KOPT-K1 (cell line): ENCODE measurements around the gene MAMSTR.

ENCODE experiments used
- H3K27ac ChIP-seq: fragments of 200-600 bp; sonication (generic); 2 replicates; pipeline ENCODE4 v1.5.1; 2016; ENCODE audit warnings: antibody characterized with exemption, mild to moderate bottlenecking, low read depth, low read length; ENCODE audit not compliant: poor library complexity, severe bottlenecking
- H3K36me3 ChIP-seq: fragments of 200-600 bp; sonication (generic); 2 replicates; pipeline ENCODE4 v1.5.1; 2017; ENCODE audit warnings: antibody characterized with exemption, mild to moderate bottlenecking, low read length, moderate library complexity; ENCODE audit not compliant: insufficient read depth
- H3K9me3 ChIP-seq: fragments of 200-600 bp; sonication (generic); 2 replicates; pipeline ENCODE4 v1.5.1; 2017; ENCODE audit warnings: antibody characterized with exemption, low read length, mild to moderate bottlenecking; ENCODE audit not compliant: insufficient read depth, poor library complexity, severe bottlenecking

The MAMSTR gene

DNA sequence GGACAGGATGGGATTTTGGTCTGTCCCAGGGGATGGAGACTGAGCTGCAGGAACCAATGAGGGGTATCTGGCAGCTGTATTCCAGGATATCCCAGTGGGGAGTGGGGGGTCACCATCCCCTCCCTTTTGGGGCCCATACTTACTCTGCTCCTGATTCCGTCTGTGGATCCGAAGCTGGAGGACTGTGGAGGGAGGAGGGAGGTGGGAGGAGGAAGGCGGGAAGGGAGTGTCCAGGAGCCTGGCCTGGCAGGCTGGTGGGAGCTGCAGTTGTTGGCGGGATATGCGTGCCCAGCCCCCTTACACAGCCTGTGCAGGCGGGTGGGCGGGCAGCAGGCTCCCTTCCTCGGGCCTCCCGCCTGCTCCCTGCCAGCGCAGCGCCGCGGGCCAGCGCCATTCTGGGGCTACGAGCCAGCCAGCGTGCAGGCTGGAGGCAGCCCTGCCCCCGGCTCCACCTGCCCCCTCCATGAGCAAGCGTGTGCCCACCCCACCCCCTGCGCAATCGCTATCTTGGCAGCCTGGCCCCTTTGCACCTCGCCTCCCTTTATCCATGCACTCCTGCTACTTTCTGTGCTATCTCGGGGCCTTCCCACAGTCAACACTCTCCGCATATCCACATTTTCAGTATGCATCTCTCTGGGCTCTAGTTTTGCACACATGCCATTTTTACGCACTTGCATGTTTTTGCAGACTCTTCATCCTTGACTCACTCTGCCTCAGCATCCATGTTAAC lies 2.8 kb downstream of the MAMSTR start:
- Histone ChIP-seq H3K9me3 (no peaks in the 10 kb centered on the region), H3K27ac (no peak overlapping the region), H3K36me3 (no peaks in the 10 kb centered on the region)

- Histone ChIP-seq H3K27ac (peak overlapping the region; percentile 84), H3K36me3 (no peaks in the 10 kb centered on the region), H3K9me3 (peaks cover 4% of the 10 kb centered on the region)
These were observed 3.8 kb downstream of the MAMSTR start for GRCh38 chr19:48715681-48716171.

DNA sequence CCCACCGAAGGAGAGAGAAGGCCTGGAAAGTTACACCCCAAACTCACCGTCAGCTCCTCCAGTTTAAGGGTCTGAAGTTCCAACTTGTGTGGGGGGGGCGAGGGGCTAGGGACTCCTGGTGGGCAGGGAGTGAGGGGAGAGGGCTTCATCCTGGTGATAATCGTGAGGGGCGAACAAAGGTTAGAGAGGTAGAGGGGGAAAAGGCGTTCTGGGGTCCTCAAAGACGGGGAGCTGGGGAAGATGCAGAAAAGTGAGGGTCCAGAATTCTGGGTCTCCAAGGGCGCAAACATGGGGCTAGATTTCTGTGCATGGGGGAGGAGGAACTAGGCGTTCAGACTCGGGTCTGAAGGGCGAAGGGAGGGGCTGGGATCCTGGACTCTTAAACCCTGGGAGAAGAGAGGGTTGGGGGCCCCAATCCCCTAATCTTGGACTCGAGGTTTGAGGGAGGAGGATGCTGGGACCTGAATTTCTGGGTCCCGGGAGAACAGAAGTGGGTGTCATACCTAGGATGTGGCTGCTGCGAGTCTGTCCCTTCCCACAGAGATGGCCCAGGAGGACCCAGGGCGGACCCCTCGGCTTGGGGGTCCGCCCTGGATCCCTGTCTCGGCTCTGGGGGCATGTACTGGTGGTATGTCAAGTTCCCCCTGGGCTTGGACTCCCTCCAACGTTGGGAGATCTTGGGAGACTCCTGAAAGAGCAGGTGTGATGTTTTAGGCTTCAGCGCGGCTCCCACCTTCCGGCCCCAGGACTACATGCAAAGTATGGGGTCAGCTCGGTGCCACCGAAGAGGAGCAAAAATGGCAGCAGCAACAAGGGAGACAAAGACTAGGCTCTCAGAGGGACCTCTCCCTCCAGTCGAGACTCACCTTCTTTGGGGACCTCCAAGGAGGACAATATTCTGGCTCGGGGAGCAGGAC lies 4.5 kb downstream of the MAMSTR start:
- Histone ChIP-seq H3K9me3 (peaks cover 4% of the 10 kb centered on the region), H3K36me3 (no peaks in the 10 kb centered on the region), H3K27ac (peak overlapping the region; percentile 84)

DNA sequence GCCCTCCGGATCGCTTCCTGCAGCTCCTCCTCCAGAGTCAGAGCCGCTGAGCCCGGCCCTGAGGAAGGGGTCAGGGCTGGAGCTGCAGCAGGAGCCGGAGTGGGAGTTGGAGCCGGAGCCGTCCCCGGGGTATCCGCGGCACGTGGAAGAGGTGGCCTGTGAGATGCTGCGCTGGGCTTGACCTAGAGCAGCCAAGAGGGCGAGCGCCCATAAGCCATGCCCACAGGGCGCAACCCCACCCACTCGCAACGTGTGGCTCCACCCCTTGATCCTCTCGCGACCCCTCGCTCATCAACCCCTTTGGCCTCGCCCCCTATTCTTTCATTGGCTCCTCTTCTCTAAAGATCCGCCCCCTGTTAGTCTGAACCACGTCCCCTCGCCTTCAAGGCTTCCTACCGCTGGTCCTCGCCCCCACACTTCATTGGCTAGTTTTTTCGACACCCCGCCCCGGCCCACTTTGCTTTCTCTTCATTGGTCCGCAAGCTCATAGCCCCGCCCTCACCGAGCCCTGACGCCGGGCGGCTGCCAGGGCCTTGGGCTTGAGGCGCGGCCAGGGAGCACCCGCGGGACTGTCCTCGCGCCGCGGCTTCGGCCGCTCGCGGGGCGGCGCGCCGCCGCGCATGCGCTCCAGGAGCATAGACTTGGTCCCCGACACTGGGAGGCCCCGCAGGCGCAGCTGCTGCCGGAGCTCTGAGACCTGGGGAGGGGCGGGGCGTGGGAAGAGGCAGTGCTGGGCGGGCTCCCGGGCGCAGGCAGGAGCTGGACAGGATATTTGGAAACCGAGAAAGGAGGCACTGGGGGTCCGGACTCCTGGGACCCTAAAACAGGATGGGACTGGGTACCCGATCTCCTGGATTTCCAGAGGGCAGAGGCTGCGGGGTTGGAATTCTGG lies 5.4 kb downstream of the MAMSTR start:
- H3K36me3 ChIP-seq = no peaks in the 10 kb centered on the region
- peaks cover 4% of the 10 kb centered on the region for H3K9me3 ChIP-seq
- H3K27ac ChIP-seq = peak overlapping the region; percentile 84

DNA sequence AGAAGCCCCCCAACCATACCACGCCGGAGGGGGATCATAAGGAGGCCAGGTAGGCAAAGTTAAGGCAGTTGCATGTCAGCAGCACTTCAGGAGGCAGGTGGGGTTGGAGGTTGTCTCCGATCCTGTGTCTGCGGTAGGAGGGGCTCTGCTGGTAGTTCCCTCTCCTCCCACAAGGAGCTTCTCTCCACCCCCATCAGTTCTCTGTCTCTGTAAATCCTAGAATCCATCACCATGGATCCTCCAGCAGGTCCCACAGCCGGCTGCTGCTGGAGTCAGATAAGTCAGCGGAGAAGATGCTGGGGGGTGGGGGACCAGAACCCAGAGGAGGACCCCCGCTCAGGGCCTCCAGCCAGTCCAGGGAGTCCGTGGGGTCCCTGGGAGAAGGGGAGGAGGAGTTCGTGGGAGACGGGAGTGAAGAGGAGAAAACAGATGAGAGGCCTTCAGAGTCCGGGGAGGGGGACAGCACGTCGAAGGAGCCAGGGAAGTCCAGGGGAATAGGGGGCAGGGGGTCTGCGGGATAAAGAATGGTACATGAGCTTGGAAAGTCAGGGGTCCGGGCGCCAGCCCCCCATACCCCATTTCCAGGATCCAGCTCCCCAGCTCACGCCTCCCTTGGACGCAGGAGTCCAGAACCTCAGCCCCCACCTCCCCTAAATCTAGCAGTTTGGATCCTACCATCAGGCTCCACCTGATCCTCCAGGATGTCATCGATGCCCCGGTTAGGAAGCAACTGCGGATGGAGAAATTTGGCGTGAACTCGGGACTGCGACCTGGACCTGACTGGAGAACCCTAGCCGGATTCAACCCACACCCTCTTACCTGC lies 6.3 kb downstream of the MAMSTR start:
- H3K9me3 ChIP-seq = peaks cover 4% of the 10 kb centered on the region
- H3K27ac ChIP-seq = peak overlapping the region; percentile 57
- H3K36me3 ChIP-seq = no peaks in the 10 kb centered on the region

- no peak overlapping the region for H3K27ac ChIP-seq
- H3K9me3 ChIP-seq = peaks cover 4% of the 10 kb centered on the region
- H3K36me3 ChIP-seq = no peaks in the 10 kb centered on the region
These were observed 8.3 kb downstream of the MAMSTR start for GRCh38 chr19:48711106-48711662.

DNA sequence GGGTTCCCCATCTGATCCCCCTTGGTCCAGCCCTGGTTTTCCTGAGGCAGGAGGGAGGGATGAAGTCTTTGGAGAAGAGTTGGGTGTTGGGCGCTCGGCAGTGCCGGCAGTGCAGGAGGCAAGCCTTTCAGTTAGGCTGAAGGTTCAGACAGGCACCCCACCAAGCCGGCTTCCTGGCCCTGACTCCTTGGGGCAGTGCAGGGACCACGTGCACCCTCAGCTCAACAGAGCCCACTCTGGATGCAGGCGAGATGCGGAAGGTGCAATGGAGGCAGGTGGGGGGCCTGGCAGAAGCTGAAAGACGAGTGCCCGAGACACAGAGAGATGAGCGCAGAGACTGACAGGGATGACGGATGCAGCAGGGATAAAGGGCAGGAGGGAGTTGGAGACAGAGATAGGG lies 11.1 kb downstream of the MAMSTR start:
- Histone ChIP-seq H3K36me3 (no peaks in the 10 kb centered on the region), H3K27ac (no peak overlapping the region), H3K9me3 (peaks cover 4% of the 10 kb centered on the region)

DNA sequence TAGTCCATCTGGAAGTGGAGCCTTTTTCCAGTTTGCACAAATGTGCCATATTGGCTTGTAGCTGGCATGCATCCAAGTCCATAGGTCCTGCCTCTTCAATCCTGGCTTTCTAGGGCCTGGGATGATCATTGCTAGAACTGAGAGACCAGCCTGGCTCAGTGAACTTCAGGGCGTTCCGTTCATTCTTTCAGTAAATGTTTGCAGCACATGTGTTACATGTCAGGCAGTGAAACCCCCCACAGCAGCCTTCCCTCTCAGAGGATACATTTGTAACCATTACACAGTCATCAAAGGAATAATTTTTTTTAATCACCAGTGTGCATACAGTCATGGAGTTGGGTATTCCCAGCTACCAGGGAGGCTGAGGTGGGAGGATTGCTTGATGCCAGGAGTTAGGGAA lies 14.1 kb downstream of the MAMSTR start:
- Histone ChIP-seq H3K27ac (no peak overlapping the region), H3K9me3 (no peaks in the 10 kb centered on the region)

GRCh38 chr19:48703316-48703715 lies 16.2 kb downstream of the MAMSTR start:
- H3K36me3 ChIP-seq = no peaks in the 10 kb centered on the region
- no peak overlapping the region for H3K27ac ChIP-seq
- no peaks in the 10 kb centered on the region for H3K9me3 ChIP-seq

More for the DNA sequence above, 14.1 kb downstream of the MAMSTR start:
- H3K36me3 ChIP-seq = no peaks in the 10 kb centered on the region

DNA sequence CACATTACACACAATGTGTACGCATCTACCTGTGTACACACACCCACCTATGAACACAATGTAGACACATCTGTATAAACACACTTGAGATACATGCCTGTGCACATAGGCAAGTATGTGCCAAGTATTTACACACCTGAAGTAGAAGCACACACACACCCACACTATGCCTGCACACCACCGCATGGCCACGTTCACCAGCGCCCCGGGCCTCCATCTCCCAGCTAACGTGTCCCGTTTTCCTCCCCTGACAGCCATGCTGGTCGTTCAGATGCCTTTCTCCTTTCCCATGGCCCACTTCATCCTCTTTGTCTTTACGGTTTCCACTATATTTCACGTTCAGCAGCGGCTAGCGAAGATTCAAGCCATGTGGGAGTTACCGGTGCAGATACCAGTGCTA lies 16.8 kb downstream of the MAMSTR start:
- no peak overlapping the region for H3K27ac ChIP-seq
- H3K36me3 ChIP-seq = no peaks in the 10 kb centered on the region

GRCh38 chr19:48698046-48698445 lies 21.5 kb downstream of the MAMSTR start:
- Histone ChIP-seq H3K27ac (no peak overlapping the region), H3K36me3 (no peaks in the 10 kb centered on the region), H3K9me3 (no peaks in the 10 kb centered on the region)

More for the DNA sequence above, 16.8 kb downstream of the MAMSTR start:
- H3K9me3 ChIP-seq = no peaks in the 10 kb centered on the region

DNA sequence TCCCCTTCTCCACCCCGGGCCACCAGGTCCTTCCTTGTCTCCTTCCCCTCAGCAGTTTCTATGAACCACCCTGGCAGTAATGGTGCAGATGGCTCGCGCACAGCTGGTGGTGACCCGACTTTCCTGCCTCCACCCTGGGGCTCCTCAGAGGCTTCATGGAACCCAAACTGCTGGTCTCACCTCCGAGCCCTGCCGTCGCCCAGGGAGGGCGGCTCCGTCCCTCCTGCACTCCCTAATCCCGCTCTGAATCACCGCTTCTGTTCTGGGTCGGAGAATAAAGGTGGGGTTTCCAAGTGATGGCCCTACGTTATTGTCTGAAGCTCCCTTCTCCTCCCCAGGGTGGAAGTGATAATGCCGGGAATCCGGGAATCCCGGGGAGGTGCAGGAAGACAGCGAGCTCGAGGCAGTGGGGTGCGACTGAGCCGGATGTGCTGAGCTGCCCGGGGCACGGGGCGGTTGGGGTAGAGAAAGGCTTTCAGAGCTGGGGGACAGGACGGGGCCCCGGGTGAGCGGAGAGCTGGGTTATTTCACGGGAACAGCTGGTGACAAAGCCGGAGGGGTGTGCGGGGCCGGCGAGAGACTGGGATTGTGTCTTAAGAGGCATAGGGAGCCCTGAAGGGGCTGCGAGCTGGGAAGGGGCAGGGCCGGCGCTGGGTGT lies 23.0 kb downstream of the MAMSTR start:
- no peaks in the 10 kb centered on the region for H3K9me3 ChIP-seq
- H3K36me3 ChIP-seq = no peaks in the 10 kb centered on the region
- H3K27ac ChIP-seq = no peak overlapping the region

- H3K9me3 ChIP-seq = no peaks in the 10 kb centered on the region
- H3K27ac ChIP-seq = no peak within 1 kb of the TSS
- H3K36me3 ChIP-seq = no peaks in the 10 kb centered on the region
These were observed 23.7 kb downstream of the MAMSTR start, which contains the start of gene FUT2 for GRCh38 chr19:48695743-48696352. Gene FUT2, plus strand, starts transcription at chr19:48695971. Its CDS starts 6,986 bp downstream, at chr19:48702957.
